Panc1 (cell line): ENCODE measurements around the gene HTR2B.

Experiments
- POLR2AphosphoS5 ChIP-seq: IDR thresholded peaks from 2 replicates; pipeline ENCODE4 v1.6.1; 2012; ENCODE audit warnings: mild to moderate bottlenecking, low read depth, low read length, moderate library complexity
- SIN3A ChIP-seq: IDR thresholded peaks from 2 replicates; pipeline ENCODE4 v1.6.1; 2012; ENCODE audit warnings: low read depth, mild to moderate bottlenecking, low read length, moderate library complexity, borderline replicate concordance; ENCODE audit not compliant: insufficient read depth
- TCF7L2 ChIP-seq: IDR thresholded peaks from 2 replicates; pipeline ENCODE4 v1.6.1; 2011; ENCODE audit warnings: mild to moderate bottlenecking, low read depth, low read length, inconsistent platforms
- TF ChIP-seq, protein P1 (sequence below), 2 experiments: IDR thresholded peaks; 2 replicates each; pipeline ENCODE4 v1.6.1; 2011 to 2012; ENCODE audit warnings: low read depth in 2 of 2, control low read depth in 1 of 2, low read length in 1 of 2, mild to moderate bottlenecking in 1 of 2, moderate library complexity in 1 of 2; ENCODE audit not compliant: insufficient read depth in 1 of 2
- TF ChIP-seq, protein P2 (sequence below): fragments of 450-650 bp; IDR thresholded peaks from 2 replicates; pipeline ENCODE4 v1.5.1; 2017; ENCODE audit warnings: mild to moderate bottlenecking

DNA sequence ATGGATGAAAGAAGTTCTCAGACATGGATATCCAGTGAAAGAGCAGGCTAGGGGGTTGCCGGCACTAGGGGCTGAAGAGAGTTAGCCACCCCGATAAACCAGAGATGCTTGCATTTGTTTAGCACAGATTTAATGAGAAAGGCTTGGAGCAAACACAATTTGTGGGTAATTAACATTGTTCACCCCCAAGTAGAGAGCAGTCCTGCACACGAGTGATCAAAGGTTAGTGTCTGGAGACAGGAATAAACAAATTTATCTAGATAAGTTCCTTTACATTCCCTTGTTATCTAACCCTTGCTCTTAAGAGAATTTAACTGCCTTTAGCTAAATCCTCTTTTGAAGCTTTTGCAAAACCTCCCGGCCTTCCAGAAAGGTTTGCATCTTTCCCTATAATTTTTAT, 23.9 kb downstream of the HTR2B start:
- TF ChIP-seq, protein P1, sequence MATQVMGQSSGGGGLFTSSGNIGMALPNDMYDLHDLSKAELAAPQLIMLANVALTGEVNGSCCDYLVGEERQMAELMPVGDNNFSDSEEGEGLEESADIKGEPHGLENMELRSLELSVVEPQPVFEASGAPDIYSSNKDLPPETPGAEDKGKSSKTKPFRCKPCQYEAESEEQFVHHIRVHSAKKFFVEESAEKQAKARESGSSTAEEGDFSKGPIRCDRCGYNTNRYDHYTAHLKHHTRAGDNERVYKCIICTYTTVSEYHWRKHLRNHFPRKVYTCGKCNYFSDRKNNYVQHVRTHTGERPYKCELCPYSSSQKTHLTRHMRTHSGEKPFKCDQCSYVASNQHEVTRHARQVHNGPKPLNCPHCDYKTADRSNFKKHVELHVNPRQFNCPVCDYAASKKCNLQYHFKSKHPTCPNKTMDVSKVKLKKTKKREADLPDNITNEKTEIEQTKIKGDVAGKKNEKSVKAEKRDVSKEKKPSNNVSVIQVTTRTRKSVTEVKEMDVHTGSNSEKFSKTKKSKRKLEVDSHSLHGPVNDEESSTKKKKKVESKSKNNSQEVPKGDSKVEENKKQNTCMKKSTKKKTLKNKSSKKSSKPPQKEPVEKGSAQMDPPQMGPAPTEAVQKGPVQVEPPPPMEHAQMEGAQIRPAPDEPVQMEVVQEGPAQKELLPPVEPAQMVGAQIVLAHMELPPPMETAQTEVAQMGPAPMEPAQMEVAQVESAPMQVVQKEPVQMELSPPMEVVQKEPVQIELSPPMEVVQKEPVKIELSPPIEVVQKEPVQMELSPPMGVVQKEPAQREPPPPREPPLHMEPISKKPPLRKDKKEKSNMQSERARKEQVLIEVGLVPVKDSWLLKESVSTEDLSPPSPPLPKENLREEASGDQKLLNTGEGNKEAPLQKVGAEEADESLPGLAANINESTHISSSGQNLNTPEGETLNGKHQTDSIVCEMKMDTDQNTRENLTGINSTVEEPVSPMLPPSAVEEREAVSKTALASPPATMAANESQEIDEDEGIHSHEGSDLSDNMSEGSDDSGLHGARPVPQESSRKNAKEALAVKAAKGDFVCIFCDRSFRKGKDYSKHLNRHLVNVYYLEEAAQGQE (IDR thresholded peaks at IDR 0.05; ENCODE audit: insufficient read depth in 1 of 2, low read depth in 2 of 2, low read length in 1 of 2), result no peak
- TF ChIP-seq POLR2AphosphoS5 (no peak), SIN3A (no peak), TCF7L2 (no peak)
- TF ChIP-seq, protein P2, sequence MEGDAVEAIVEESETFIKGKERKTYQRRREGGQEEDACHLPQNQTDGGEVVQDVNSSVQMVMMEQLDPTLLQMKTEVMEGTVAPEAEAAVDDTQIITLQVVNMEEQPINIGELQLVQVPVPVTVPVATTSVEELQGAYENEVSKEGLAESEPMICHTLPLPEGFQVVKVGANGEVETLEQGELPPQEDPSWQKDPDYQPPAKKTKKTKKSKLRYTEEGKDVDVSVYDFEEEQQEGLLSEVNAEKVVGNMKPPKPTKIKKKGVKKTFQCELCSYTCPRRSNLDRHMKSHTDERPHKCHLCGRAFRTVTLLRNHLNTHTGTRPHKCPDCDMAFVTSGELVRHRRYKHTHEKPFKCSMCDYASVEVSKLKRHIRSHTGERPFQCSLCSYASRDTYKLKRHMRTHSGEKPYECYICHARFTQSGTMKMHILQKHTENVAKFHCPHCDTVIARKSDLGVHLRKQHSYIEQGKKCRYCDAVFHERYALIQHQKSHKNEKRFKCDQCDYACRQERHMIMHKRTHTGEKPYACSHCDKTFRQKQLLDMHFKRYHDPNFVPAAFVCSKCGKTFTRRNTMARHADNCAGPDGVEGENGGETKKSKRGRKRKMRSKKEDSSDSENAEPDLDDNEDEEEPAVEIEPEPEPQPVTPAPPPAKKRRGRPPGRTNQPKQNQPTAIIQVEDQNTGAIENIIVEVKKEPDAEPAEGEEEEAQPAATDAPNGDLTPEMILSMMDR, result no peak
